Fibroblast of gingiva (primary cell): ENCODE data around the gene DCTPP1.
A peak's percentile ranks its signal among the peaks of the same experiment; 100 is the strongest.

Experiments used
- DNase-seq: peaks from one replicate; pipeline ENCODE4 v3.0.0-alpha.2; 2011; ENCODE audit warnings: low read depth

The DCTPP1 gene

DNA sequence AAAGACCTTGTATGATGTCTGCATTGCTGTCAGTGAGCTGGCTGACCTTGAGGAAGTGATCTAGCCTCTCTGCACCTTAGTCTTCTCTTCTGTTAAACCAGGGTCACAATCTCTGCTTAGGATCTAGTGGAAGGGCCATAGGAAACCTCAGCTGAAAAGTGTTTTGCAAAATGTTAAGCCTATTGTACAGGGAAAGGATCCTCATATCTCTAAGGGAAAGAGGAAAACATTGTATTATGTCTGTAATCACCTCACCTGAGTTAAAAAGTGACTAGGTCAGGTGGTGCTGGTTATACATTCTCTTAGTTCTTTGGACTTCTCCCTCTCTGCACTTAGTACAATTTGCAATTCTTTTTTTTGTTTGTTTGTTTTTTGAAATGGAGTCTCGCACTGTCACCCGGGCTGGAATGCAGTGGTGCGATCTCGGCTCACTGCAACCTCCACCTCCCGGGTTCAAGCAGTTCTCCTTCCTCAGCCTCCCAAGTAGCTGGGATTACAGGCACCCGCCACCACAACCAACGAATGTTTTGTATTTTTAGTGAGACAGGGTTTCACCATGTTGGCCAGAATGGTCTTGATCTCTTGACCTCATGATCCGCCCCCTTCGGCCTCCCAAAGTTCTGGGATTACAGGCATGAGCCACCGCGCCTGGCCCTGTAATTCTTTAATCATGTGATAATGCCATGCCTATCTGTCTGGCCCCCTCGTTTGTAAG lies 17.8 kb upstream of the DCTPP1 start:
- no peak for DNase-seq

- DNase-seq = no peak
Observed at GRCh38 chr16:30446203-30446595, 16.4 kb upstream of the DCTPP1 start.

GRCh38 chr16:30445408-30446202 lies 15.8 kb upstream of the DCTPP1 start, which contains the start of gene SEPHS2:
TSS of gene SEPHS2 (minus strand) at chr16:30445874. CDS start at chr16:30445727, 147 bp downstream.
- DNase-seq = peak; percentile 98

GRCh38 chr16:30445149-30445407 lies 15.2 kb upstream of the DCTPP1 start:
- DNase-seq = no peak

GRCh38 chr16:30444231-30445148 lies 14.7 kb upstream of the DCTPP1 start:
- no peak for DNase-seq

DNA sequence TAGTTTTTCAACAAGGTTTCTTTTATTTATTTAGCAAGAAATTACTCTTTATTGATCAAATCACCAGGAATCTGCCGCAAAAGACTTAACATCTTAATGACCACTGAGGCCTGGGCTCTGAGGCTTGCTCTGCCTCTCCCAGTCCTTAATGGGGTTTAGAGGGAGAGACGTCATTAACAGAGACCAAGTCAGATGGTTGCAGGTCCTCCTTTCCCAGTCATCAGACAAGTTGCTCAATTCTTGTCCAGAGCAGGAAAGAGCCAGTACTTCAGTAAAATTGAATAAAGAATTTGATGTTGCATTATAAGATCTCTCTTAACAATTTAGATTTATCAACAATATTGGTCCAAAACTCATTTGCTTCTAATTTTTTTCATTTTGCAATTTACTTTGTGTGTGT lies 13.8 kb upstream of the DCTPP1 start:
- DNase-seq = no peak

- no peak for DNase-seq
Observed at GRCh38 chr16:30439720-30440348, 10.0 kb upstream of the DCTPP1 start.

- DNase-seq = no peak
Observed at GRCh38 chr16:30438835-30439234, 9.0 kb upstream of the DCTPP1 start.

- no peak for DNase-seq
Observed at GRCh38 chr16:30437511-30438046, 7.7 kb upstream of the DCTPP1 start.

- no peak for DNase-seq
Observed at GRCh38 chr16:30434852-30435251, 5.0 kb upstream of the DCTPP1 start.

GRCh38 chr16:30430428-30430970 lies 669 bp upstream of the DCTPP1 start:
- peak; percentile 5 for DNase-seq

- DNase-seq = no peak
Observed at GRCh38 chr16:30429418-30429677, 482 bp downstream of the DCTPP1 start.

DNA sequence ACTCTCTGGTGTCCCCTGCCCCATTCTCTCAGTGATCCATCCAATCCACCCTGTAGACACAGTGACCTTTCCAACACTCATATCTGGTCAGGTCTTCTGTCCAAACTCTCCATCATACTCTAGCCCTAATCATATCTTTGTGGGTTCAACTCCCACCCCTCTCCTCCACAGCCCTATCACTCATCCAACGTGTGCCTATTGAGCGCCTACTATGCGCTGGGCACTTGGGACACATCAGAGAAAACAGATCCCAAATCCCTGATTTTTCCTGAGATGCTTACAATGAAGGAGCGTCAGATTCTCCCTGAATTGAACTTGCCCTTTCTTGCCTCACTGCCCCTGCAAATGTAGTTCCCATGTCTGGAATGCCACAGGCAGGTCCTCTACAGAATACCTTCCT lies 1.8 kb downstream of the DCTPP1 start:
- DNase-seq = no peak

GRCh38 chr16:30421010-30421409 lies 8.8 kb downstream of the DCTPP1 start:
- no peak for DNase-seq

DNA sequence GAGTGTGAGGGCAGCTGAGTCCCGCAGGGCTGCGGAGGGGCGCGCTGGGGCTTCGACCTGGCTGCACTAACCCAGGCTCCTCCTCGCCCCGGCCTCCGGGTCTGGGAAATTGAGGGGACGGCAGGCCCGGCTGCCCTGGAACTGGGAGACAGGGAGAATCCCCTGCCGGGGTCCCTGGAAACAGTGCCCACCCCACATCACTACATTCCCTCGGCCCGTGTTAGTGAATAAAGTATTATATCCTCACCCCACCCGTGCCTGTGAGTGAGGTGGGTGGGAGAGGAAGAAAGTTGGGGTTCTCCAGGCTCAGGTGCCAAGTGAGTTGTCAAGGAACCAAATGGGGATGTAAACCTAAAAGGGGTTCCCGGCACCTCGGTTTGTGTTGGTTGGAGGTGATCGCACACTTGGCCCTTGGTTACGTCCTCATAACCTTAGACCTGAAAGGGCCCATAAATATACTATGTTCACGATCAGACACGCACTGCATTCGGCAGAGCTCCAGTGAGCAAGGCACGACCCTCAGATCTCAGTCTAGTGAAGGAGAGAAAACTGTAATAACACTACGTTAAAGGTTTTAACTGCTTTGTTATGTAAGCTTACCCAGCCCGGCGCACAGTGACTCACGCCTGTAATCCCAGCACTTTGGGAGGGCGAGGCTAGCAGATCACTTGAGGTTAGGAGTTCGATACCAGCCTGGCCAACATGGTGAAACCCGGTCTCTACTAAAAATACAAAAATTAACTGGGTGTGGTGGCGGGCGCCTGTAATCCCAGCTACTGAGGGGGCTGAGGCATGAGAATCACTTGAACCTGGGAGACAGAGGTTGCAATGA lies 11.3 kb downstream of the DCTPP1 start:
- DNase-seq = no peak

GRCh38 chr16:30417529-30418349 lies 12.1 kb downstream of the DCTPP1 start:
- DNase-seq = peak; percentile 92

DNA sequence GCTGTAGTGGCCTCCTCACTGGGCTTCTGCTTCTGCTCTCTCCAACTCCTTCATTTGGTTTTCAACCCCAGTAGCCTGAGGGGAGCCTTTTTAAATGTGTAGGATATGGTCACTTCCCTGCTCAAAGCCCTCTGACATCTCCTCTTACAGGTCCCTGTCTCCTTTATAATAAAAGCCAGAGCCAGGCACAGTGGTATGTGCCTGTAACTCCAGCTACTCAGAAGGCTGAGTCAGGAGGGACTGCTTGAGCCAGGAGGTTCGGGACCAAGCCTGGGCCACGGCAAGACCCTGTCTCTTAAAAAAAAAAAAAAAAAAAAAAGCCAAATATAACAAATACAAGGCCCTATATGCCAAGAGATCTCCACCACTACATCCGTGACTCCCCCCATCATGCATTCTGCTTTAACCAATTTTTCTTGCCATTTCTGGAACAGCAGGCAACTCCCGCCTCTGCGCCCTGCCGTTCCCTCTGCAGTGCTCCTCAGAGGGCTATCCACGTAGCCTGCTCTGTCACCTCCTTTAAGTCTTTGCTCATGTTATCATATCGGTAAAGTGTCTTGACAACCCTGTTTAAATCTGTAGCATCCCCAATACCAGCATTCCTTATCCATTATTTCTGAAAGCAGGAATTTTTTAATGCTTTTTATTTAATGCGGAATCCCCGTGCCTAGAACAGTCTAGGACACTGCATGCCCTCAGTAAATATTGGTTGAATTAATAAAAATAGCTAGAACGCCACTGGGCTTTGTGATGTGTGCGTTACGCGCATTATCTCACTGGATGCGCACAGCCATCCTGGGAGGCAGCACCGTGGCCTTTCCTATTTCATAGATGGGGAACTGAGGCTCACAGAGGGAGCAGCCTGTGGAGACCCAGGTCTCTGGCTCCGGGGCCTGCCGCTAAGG lies 13.0 kb downstream of the DCTPP1 start:
- DNase-seq = no peak

DNA sequence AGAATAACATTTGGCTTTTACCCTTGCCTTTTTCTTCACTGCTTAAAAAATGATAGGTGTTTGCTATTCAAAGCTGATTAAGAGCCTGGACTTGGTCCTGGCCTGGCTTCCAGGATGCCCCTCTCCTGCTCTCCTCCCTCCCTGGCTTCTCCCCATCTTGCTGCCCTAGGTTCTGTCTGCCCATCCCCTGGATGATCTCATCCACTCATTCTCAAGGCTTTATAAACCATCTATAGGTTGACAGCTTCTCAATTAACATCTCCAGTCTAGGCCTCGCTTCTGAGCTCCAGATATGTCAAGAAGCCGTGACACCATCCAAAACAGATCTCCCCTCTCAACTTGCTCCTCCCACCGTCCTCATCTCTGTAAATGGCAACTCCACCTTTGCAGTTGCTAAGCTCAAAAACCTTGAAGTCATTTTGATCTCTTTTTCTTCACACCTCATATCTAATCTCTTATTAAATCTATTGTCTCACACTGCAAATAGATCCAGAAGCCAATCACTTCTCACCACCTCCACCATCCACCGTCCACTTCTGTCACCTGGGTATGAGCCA lies 13.7 kb downstream of the DCTPP1 start:
- DNase-seq = no peak

DNA sequence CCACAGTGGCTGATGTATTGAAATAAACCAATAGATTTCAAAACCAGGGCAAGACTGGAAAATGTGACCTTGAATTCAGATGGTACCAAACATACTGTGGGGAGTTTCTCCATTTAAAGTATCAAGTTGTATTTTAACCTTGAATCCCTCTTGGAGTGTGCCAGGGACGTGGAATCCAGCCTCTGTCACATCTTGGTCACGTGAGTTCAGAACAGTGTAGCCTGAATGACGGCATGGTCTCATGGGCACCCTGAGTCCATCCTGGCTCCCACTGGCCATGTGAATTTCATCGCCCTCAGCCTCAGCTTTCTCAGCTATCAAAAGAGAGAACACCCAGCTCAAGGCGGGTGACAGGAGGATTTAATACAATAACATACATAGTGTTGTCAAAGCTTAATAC lies 15.7 kb downstream of the DCTPP1 start:
- no peak for DNase-seq
